Caco-2 (cell line): ENCODE results near the gene TMEM17. TPM values are rescaled to one million over a fixed set of nuclear protein-coding genes. Genes with fewer than 3 reads are reported as not detected.

ENCODE experiments used
- BruUV-seq: library from RNA; stranded (reverse); fragments of 400-500 nt; replicated peaks from 2 replicates; lab custom pipeline; 2021; lab: Mats Ljungman, UMichigan
- CTCF ChIA-PET: fragments of 300-600 bp; sonication (Branson Sonifier 250); formaldehyde crosslinking; loops from one replicate; lab custom pipeline; 2022; ENCODE audit warnings: antibody characterized with exemption; lab: Charles Lee
- POLR2A ChIA-PET: fragments of 300-600 bp; sonication (Branson Sonifier 250); formaldehyde crosslinking; loops from one replicate; lab custom pipeline; 2022; ENCODE audit warnings: antibody characterized with exemption; lab: Charles Lee
- DNase-seq, 2 experiments: peaks; one replicate each; pipeline versions ENCODE4 v3.0.0 to v3.0.0-alpha.2; 2020 to 2022
- H3K27me3 ChIP-seq: replicated peaks from 2 replicates; pipeline ENCODE4 v1.6.0; 2011; ENCODE audit warnings: low read length; ENCODE audit not compliant: control insufficient read depth, insufficient read depth
- H3K36me3 ChIP-seq: 2 replicates; pipeline ENCODE4 v1.5.1; 2011; ENCODE audit warnings: low read length; ENCODE audit not compliant: control insufficient read depth, insufficient read depth
- H3K4me1 ChIP-seq: fragments of 250-450 bp; sonication (Bioruptor Pico); 2 replicates; pipeline ENCODE4 v1.5.1; 2020; ENCODE audit warnings: mild to moderate bottlenecking
- H3K4me3 ChIP-seq: 2 replicates; pipeline ENCODE4 v1.5.1; 2011; ENCODE audit warnings: low read depth, mild to moderate bottlenecking, control low read depth, low read length
- H3K9me3 ChIP-seq: fragments of 250-450 bp; sonication (Bioruptor Pico); 2 replicates; pipeline ENCODE4 v1.5.1; 2020; ENCODE audit warnings: mild to moderate bottlenecking, moderate library complexity
- H3K27ac Mint-ChIP-seq: one replicate; pipeline ENCODE4 v1.8.0; 2022; ENCODE audit warnings: mixed read lengths; ENCODE audit not compliant: unreplicated experiment
- H3K27me3 Mint-ChIP-seq: one replicate; pipeline ENCODE4 v1.8.0; 2022; ENCODE audit warnings: mixed read lengths; ENCODE audit not compliant: insufficient read depth, unreplicated experiment
- H3K36me3 Mint-ChIP-seq: one replicate; pipeline ENCODE4 v1.8.0; 2022; ENCODE audit warnings: mild to moderate bottlenecking, mixed read lengths; ENCODE audit not compliant: insufficient read depth, unreplicated experiment
- H3K4me1 Mint-ChIP-seq: one replicate; pipeline ENCODE4 v1.8.0; 2022; ENCODE audit warnings: low read depth, mixed read lengths; ENCODE audit not compliant: unreplicated experiment
- H3K4me3 Mint-ChIP-seq: one replicate; pipeline ENCODE4 v1.8.0; 2022; ENCODE audit warnings: mild to moderate bottlenecking, moderate library complexity, mixed read lengths; ENCODE audit not compliant: unreplicated experiment
- H3K9me3 Mint-ChIP-seq: one replicate; pipeline ENCODE4 v1.8.0; 2022; ENCODE audit warnings: mixed read lengths; ENCODE audit not compliant: unreplicated experiment
- intact Hi-C: fragments of 100-400 bp; cut with micrococcal nuclease; formaldehyde crosslinking; loops from one replicate; pipeline ENCODE4 v1.10.0; 2022; ENCODE audit not compliant: unreplicated experiment
- total RNA-seq: library from RNA; stranded (reverse); gene quantifications from 2 replicates; pipeline ENCODE4 v1.2.3, GENCODE V29; 2022
- TF ChIP-seq, protein P1 (sequence below), 2 experiments: fragments of 200-600 bp in 1 of 2; IDR thresholded peaks; 1 replicate in 1 of 2; 2 replicates in 1 of 2; pipeline versions ENCODE4 v1.5.1 to v1.8.0; 2011 to 2022; ENCODE audit warnings: antibody characterized with exemption in 1 of 2, control low read depth in 1 of 2, inconsistent platforms in 1 of 2, low read depth in 1 of 2, low read length in 1 of 2, mild to moderate bottlenecking in 1 of 2, moderate library complexity in 1 of 2; ENCODE audit not compliant: insufficient read depth in 1 of 2, severe bottlenecking in 1 of 2, unreplicated experiment in 1 of 2

TMEM17 gene
- total RNA-seq, 1 experiment from 2014 or later = 3.3 TPM

DNA sequence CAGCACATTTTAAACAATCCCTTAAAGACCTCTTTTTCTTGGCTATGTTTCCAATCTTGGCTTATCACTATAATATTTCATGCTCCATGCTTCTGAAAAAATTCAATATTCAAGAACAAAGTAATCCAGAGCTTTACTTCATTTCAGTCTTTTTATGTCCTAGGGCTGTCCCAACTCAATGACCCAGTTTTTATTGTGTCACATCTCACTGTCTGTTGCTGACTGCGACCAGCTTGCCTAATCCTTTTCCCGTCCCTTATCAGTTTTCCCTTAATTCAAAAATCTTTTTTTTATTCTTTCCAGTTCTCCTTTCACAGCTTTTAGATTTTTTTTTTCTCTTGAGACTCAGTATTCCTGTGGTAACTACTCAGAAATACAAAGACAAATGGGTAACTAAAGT is 10.2 kb downstream of the TMEM17 start:
- intact Hi-C loops = no loop called here
- H3K27ac Mint-ChIP-seq = no peak overlapping the region

DNA sequence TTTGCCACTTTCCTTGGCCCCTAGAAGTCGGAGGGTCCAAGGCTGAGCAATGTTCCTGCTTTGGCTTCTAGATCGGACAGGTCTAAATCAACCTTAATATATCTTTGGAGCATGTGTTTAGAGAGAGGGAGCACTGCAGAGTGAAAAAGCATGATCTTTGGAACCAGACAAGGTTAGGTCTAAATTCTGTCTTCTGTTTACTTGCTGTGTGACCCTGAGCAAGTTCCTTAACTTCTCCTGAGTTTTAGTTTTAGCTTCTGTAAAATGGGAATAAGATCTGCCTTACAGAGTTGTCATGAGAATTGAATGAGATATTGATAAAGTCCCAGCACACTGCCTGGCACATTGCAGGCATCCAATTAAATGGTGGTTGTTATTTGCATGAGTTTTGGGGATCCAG is 13.9 kb downstream of the TMEM17 start:
- no peaks in the 10 kb centered on the region for H3K36me3 Mint-ChIP-seq
- CTCF ChIA-PET = no interaction called here
- no peak for DNase-seq
- H3K4me1 ChIP-seq = peaks cover 6% of the 10 kb centered on the region; the same call in 1 of the 2 replicates
- TF ChIP-seq, protein P1, sequence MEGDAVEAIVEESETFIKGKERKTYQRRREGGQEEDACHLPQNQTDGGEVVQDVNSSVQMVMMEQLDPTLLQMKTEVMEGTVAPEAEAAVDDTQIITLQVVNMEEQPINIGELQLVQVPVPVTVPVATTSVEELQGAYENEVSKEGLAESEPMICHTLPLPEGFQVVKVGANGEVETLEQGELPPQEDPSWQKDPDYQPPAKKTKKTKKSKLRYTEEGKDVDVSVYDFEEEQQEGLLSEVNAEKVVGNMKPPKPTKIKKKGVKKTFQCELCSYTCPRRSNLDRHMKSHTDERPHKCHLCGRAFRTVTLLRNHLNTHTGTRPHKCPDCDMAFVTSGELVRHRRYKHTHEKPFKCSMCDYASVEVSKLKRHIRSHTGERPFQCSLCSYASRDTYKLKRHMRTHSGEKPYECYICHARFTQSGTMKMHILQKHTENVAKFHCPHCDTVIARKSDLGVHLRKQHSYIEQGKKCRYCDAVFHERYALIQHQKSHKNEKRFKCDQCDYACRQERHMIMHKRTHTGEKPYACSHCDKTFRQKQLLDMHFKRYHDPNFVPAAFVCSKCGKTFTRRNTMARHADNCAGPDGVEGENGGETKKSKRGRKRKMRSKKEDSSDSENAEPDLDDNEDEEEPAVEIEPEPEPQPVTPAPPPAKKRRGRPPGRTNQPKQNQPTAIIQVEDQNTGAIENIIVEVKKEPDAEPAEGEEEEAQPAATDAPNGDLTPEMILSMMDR (IDR thresholded peaks at IDR 0.05; ENCODE audit: insufficient read depth in 1 of 2, low read depth in 1 of 2, low read length in 1 of 2, severe bottlenecking in 1 of 2, unreplicated experiment in 1 of 2) = no peak
- H3K4me1 Mint-ChIP-seq = peaks cover 20% of the 10 kb centered on the region
- no peaks in the 10 kb centered on the region for H3K36me3 ChIP-seq
- H3K4me3 ChIP-seq = no peak overlapping the region
- H3K27ac Mint-ChIP-seq = no peak overlapping the region
- H3K9me3 Mint-ChIP-seq = no peaks in the 10 kb centered on the region
- intact Hi-C loops = no loop called here
- BruUV-seq = no TSS peak
- no peak overlapping the region for H3K4me3 Mint-ChIP-seq
- no peaks in the 10 kb centered on the region for H3K27me3 ChIP-seq
- no peaks in the 10 kb centered on the region for H3K9me3 ChIP-seq
- POLR2A ChIA-PET = interaction anchor here (0.6 kb wide), 1 partner anchor 429 kb away, joined by 3 read pairs; no protein-coding TSS in a partner anchor
- no peaks in the 10 kb centered on the region for H3K27me3 Mint-ChIP-seq

More for the DNA sequence above, 10.2 kb downstream of the TMEM17 start:
- no peaks in the 10 kb centered on the region for H3K9me3 Mint-ChIP-seq
- no peak overlapping the region for H3K4me3 Mint-ChIP-seq
- H3K27me3 Mint-ChIP-seq = no peaks in the 10 kb centered on the region
- ChIA-PET POLR2A (interaction anchor here (1.2 kb wide), 1 partner anchor 11 kb away, joined by 3 read pairs; no protein-coding TSS in a partner anchor), CTCF (no interaction called here)
- BruUV-seq = no TSS peak
- Histone ChIP-seq H3K27me3 (no peaks in the 10 kb centered on the region), H3K36me3 (no peaks in the 10 kb centered on the region), H3K4me1 (peaks cover 6% of the 10 kb centered on the region; the same call in 1 of the 2 replicates), H3K4me3 (no peak overlapping the region), H3K9me3 (no peaks in the 10 kb centered on the region)
- no peaks in the 10 kb centered on the region for H3K36me3 Mint-ChIP-seq
- H3K4me1 Mint-ChIP-seq = peaks cover 29% of the 10 kb centered on the region
- no peak for DNase-seq
- TF ChIP-seq, protein P1 (IDR thresholded peaks at IDR 0.05; ENCODE audit: insufficient read depth in 1 of 2, low read depth in 1 of 2, low read length in 1 of 2, severe bottlenecking in 1 of 2, unreplicated experiment in 1 of 2) = no peak

DNA sequence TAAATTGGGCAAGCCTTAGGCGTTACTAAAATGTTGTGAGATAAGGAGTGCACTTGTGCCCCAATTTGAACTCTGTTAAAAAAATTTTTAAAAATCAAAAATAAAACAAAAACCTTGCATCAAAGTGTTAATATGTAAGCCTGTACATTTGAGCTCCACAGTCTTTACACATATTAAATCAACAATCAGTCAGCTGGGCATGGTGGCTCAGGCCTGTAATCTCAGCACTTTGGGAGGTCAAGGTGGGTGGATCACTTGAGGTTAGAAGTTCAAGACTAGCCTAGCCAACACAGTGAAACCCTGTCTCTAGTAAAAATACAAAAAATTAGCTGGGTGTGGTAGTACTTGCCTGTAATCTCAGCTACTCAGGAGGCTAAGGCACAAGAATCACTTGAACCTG is 16.3 kb downstream of the TMEM17 start:
- intact Hi-C loops = no loop called here
- Mint-ChIP-seq H3K4me1 (peaks cover 25% of the 10 kb centered on the region), H3K4me3 (no peak overlapping the region), H3K27me3 (no peaks in the 10 kb centered on the region), H3K27ac (no peak overlapping the region), H3K36me3 (no peaks in the 10 kb centered on the region), H3K9me3 (no peaks in the 10 kb centered on the region)
- ChIA-PET POLR2A (interaction anchor here (0.6 kb wide), 1 partner anchor 79 kb away, joined by 3 read pairs; no protein-coding TSS in a partner anchor), CTCF (no interaction called here)
- peaks cover 22% of the 10 kb centered on the region for H3K4me1 ChIP-seq
- no TSS peak for BruUV-seq
- no peak overlapping the region for H3K4me3 ChIP-seq
- H3K27me3 ChIP-seq = no peaks in the 10 kb centered on the region
- TF ChIP-seq, protein P1 (IDR thresholded peaks at IDR 0.05; ENCODE audit: insufficient read depth in 1 of 2, low read depth in 1 of 2, low read length in 1 of 2, severe bottlenecking in 1 of 2, unreplicated experiment in 1 of 2) = no peak
- H3K36me3 ChIP-seq = no peaks in the 10 kb centered on the region
- DNase-seq = no peak
- no peaks in the 10 kb centered on the region for H3K9me3 ChIP-seq
